Common myeloid progenitor, CD34-positive (primary cell): ENCODE data around the gene SMAD4.
A peak's percentile ranks its signal among the peaks of the same experiment; 100 is the strongest.

Experiments used
- CTCF ChIA-PET: fragments of 350-600 bp; sonication (Branson Sonifier 250); formaldehyde crosslinking; loops from one replicate; lab custom pipeline; 2021; ENCODE audit warnings: antibody characterized with exemption; lab: Charles Lee
- POLR2A ChIA-PET: fragments of 350-600 bp; sonication (Branson Sonifier 250); formaldehyde crosslinking; loops from one replicate; lab custom pipeline; 2021; ENCODE audit warnings: antibody characterized with exemption; lab: Charles Lee
- DNase-seq, 3 donors: peaks; one replicate each; pipeline versions ENCODE4 v3.0.0 to v3.0.0-alpha.2; 2013
- H3K27ac ChIP-seq, 2 experiments: 1 replicate in 1 of 2; 2 replicates in 1 of 2; pipeline ENCODE4 v1.7.0; 2013; ENCODE audit warnings: inconsistent platforms in 2 of 2, low read length in 2 of 2, mild to moderate bottlenecking in 2 of 2, low read depth in 1 of 2, moderate library complexity in 1 of 2; ENCODE audit not compliant: severe bottlenecking in 2 of 2, insufficient read depth in 1 of 2, poor library complexity in 1 of 2
- H3K27me3 ChIP-seq, 5 experiments: replicated peaks in 2 of 5; 1 replicate in 3 of 5; 2 replicates in 2 of 5; pipeline versions ENCODE4 v1.6.1 to v1.7.0; 2013; ENCODE audit warnings: low read length in 4 of 5, mild to moderate bottlenecking in 2 of 5, moderate library complexity in 2 of 5, inconsistent platforms in 1 of 5; ENCODE audit not compliant: insufficient read depth in 5 of 5, control insufficient read depth in 4 of 5
- H3K36me3 ChIP-seq, 4 experiments: 1 replicate in 2 of 4; 2 replicates in 2 of 4; pipeline versions ENCODE4 v1.6.1 to v1.7.0; 2013; ENCODE audit warnings: low read length in 3 of 4, control low read depth in 1 of 4, mild to moderate bottlenecking in 1 of 4; ENCODE audit not compliant: control insufficient read depth in 4 of 4, insufficient read depth in 4 of 4
- H3K4me1 ChIP-seq, 4 experiments: 1 replicate in 3 of 4; 2 replicates in 1 of 4; pipeline versions ENCODE4 v1.6.1 to v1.7.1; 2013; ENCODE audit warnings: low read length in 3 of 4, mild to moderate bottlenecking in 3 of 4, control low read depth in 1 of 4, inconsistent platforms in 1 of 4, moderate library complexity in 1 of 4; ENCODE audit not compliant: control insufficient read depth in 4 of 4, insufficient read depth in 4 of 4; ENCODE audit errors: control extremely low read depth in 1 of 4
- H3K4me3 ChIP-seq, 7 experiments: 1 replicate in 4 of 7; 2 replicates in 3 of 7; pipeline versions ENCODE4 v1.5.1 to v1.7.0; 2013; ENCODE audit warnings: mild to moderate bottlenecking in 7 of 7, low read length in 6 of 7, moderate library complexity in 6 of 7, inconsistent platforms in 2 of 7, low read depth in 2 of 7, control low read depth in 1 of 7; ENCODE audit not compliant: insufficient read depth in 4 of 7, control insufficient read depth in 1 of 7; ENCODE audit errors: extremely low read depth in 1 of 7
- H3K9me3 ChIP-seq, 5 experiments: 1 replicate in 4 of 5; 2 replicates in 1 of 5; pipeline versions ENCODE4 v1.6.1 to v1.7.1; 2013; ENCODE audit warnings: low read length in 4 of 5, mild to moderate bottlenecking in 2 of 5, inconsistent platforms in 1 of 5, low read depth in 1 of 5, moderate library complexity in 1 of 5; ENCODE audit not compliant: control insufficient read depth in 4 of 5, insufficient read depth in 2 of 5; ENCODE audit errors: control extremely low read depth in 1 of 5
- WGBS: methylation state at CpG from one replicate; pipeline ENCODE4 v1.1.5; 2013; ENCODE audit not compliant: insufficient coverage; 5-methylcytosine and 5-hydroxymethylcytosine counted together

Gene SMAD4

DNA sequence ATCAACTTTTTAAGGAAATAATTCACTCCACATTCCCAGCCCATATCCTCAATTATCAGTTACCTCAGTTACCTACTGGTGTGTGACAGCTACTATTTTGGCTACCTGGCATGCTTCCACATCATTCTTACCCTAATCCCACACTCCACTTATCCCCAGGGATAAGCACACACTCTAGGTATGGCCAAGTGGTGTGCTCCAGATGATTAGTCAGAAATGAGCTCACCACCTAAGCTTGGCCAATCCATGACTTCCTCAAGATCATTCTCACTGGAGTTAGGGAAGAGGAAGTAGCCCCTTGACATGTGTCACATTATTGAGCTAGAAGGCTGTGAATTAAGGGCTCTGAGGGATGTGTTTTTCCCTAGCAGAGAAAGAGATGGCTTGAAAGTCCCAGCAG, 20.9 kb upstream of the SMAD4 start:
- CTCF ChIA-PET: interaction anchor here (1.5 to 2.0 kb wide), 2 partner anchors 20 to 21 kb away, joined by 3 to 9 read pairs; no protein-coding TSS in a partner anchor

DNA sequence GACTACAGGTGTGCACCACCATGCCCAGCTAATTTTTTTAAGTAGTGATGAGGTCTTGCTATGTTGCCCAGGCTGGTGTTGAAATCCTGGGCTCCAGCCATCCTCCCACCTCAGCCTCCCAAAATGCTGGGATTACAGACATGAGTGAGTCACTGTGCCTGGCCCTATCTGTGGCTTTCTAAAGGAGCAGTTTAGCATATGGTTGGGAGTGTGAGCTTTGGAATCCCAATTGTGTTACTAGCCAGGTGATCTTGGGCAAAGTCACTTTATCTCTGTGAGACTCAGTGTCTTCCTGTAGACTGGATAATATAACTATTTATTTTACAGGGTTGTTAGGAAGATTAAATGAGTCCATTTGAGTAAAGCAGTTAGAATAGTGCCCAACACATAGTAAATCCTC, 19.8 kb upstream of the SMAD4 start:
- Histone ChIP-seq H3K4me3 (no peak overlapping the region), H3K36me3 (no peaks in the 10 kb centered on the region), H3K9me3 (peaks cover 0 to 3% (median 0%) of the 10 kb centered on the region in 5 experiments), H3K27me3 (no peaks in the 10 kb centered on the region), H3K27ac (no peak overlapping the region), H3K4me1 (no peaks in the 10 kb centered on the region)
- CTCF ChIA-PET: interaction anchor here (2.0 kb wide), 1 partner anchor 19 kb away, joined by 9 read pairs; no protein-coding TSS in a partner anchor
- POLR2A ChIA-PET: interaction anchor here (0.8 kb wide), 1 partner anchor 19 kb away, joined by 3 read pairs; the partner anchor contains the start of gene SMAD4
- DNase-seq: no peak

More for the DNA sequence above, 20.9 kb upstream of the SMAD4 start:
- no peaks in the 10 kb centered on the region for H3K27me3 ChIP-seq
- peaks cover 0 to 3% (median 0%) of the 10 kb centered on the region in 5 experiments for H3K9me3 ChIP-seq
- POLR2A ChIA-PET: no interaction called here
- peak in 2 of 3 donors; percentile 7 to 15 for DNase-seq
- H3K27ac ChIP-seq: no peak overlapping the region
- no peaks in the 10 kb centered on the region for H3K36me3 ChIP-seq
- H3K4me1 ChIP-seq: no peaks in the 10 kb centered on the region
- H3K4me3 ChIP-seq: no peak overlapping the region

DNA sequence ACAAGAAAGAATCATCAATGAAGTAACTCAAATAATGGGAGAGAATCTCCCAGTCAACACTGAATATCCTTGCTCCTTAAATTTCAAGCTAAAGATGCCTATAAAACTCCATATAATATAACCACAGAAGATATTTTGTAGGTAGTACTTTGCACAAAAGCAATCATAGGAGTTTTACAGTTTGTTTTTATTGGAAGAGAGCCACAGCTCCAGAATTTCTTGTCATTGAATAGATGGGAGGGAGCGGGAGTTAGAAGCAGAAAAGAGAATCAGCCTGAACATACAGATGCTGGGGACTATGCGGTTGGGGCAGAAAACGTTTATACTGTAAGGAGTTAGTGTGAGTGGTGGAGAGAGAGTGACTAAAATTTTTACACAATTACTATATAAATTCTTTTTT, 18.3 kb upstream of the SMAD4 start:
- Histone ChIP-seq H3K36me3 (no peaks in the 10 kb centered on the region), H3K4me3 (no peak overlapping the region), H3K27me3 (no peaks in the 10 kb centered on the region), H3K9me3 (peaks cover 0 to 3% (median 0%) of the 10 kb centered on the region in 5 experiments), H3K4me1 (no peaks in the 10 kb centered on the region), H3K27ac (no peak overlapping the region)
- 100% methylated on average over 1 of the region's 3 CpGs for WGBS
- ChIA-PET POLR2A (no interaction called here), CTCF (no interaction called here)
- no peak for DNase-seq

DNA sequence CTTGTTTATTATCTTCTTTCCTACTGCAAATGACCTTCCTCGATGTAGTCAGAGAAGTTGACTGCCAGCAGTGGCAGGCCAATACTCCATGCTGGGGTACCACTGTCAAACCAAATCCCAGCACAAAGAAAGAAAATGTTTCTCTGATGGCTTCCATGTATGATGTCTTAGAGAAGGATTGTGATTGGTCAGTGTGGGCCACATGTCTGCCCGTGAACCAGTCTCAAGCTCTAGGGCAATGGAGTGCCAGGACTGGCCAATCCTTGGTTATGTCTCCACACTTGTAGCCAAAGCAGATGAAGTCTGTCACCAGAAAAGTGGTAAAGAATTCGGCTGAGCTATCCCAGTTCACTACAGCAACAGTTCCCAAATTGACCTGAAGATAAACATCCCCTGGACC, 17.6 kb upstream of the SMAD4 start:
- Histone ChIP-seq H3K4me3 (no peak overlapping the region), H3K9me3 (peaks cover 0 to 3% (median 0%) of the 10 kb centered on the region in 5 experiments), H3K4me1 (no peaks in the 10 kb centered on the region), H3K27ac (no peak overlapping the region), H3K36me3 (peaks cover 0 to 4% (median 0%) of the 10 kb centered on the region in 4 experiments), H3K27me3 (no peaks in the 10 kb centered on the region)
- DNase-seq: no peak
- 95% methylated on average over 2 of the region's 3 CpGs for WGBS
- CTCF ChIA-PET: no interaction called here
- POLR2A ChIA-PET: no interaction called here

DNA sequence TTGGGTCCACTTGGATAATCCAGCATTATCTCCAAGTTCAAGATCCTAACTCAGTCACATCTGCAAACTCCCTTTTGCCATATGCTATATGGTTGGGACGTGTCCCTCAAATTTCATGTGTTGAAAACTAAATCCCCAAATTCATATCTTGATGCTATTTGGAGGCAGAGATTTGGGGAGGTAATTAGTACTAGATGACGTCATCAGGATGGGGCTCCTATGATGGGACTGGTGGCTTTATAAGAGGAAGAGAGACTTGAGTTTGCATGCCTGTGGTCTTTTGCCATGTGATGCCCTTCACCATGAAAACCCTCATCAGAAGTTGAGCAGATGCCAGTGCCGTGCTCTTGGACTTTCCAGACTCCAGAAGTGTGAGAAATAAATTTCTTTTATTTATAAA, 16.8 kb upstream of the SMAD4 start:
- POLR2A ChIA-PET: no interaction called here
- 100% methylated on average over 2 of the region's 3 CpGs for WGBS
- no peak overlapping the region for H3K4me3 ChIP-seq
- DNase-seq: no peak
- peaks cover 0 to 3% (median 0%) of the 10 kb centered on the region in 5 experiments for H3K9me3 ChIP-seq
- H3K4me1 ChIP-seq: no peaks in the 10 kb centered on the region
- no peaks in the 10 kb centered on the region for H3K27me3 ChIP-seq
- peaks cover 0 to 4% (median 0%) of the 10 kb centered on the region in 4 experiments for H3K36me3 ChIP-seq
- CTCF ChIA-PET: no interaction called here
- no peak overlapping the region for H3K27ac ChIP-seq

DNA sequence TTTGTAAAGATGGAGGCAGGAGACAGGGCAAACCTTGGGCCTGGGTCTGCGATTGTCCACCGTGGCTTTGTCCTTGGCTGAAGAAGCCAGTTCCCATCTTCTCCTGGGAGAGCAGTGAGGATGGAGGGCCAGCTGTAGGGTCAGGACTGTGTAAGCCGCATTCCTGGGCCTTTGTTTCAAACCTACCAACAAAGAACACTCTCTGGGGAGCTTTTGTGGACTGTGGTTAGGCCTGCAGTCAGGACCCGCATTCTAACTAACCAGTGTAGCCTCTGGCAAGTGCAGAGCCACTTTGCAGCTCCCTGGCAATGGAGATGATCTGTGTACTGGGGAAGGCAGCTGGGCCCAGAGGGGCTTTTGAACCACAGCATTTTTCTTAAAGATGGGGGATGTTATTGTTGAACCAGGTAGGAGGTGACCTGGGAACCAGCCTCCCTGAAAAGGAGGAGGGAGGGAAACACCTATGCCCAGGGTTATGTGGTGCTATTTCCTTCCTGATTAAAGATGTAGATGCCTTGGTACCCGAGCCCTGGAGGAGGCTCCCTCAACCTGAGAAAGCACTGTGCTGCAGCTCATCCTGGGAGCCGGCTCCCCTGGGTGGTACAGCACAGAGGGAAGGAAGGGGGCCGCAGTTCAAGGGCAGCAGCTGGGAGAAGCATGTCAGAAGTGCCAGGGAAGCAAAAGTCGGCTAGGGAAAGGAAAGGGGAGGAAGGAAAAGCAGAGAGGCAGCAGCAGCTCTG, 12.7 kb upstream of the SMAD4 start:
- no peak for DNase-seq
- peaks cover 0 to 3% (median 1%) of the 10 kb centered on the region in 5 experiments for H3K9me3 ChIP-seq
- H3K36me3 ChIP-seq: peaks cover 0 to 9% (median 0%) of the 10 kb centered on the region in 4 experiments
- H3K4me1 ChIP-seq: no peaks in the 10 kb centered on the region
- H3K27ac ChIP-seq: no peak overlapping the region
- no peaks in the 10 kb centered on the region for H3K27me3 ChIP-seq
- ChIA-PET POLR2A (interaction anchor here (0.6 kb wide), 1 partner anchor 14 kb away, joined by 3 read pairs; no protein-coding TSS in a partner anchor), CTCF (no interaction called here)
- whole genome bisulfite sequencing: 82% methylated on average over 6 of the region's 8 CpGs
- H3K4me3 ChIP-seq: no peak overlapping the region

DNA sequence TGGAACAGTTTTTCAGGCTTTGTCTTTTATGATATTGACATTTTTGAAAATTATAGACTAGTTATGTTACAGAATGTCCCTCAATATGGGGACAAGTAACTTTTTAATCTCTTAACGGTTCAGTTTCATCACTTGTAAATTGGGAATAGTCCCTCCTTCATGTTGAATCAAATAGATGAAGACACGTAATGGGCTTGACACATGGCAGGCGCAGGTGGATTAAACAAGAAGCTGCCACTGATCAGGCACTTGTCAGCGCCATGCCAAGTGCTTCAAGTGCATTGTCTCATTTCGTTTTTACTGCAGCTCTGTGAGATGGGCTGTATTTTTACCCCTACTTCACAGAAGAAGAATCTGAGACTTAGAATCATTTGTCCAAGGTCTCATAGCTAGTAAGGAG, 9.5 kb upstream of the SMAD4 start:
- 86% methylated on average over 5 of the region's 5 CpGs for WGBS
- CTCF ChIA-PET: interaction anchor here (1.1 to 1.5 kb wide), 2 partner anchors 30 to 31 kb away, joined by 3 to 5 read pairs; no protein-coding TSS in a partner anchor
- H3K9me3 ChIP-seq: peaks cover 0 to 1% (median 0%) of the 10 kb centered on the region in 5 experiments
- POLR2A ChIA-PET: no interaction called here
- H3K4me1 ChIP-seq: peaks cover 0 to 6% (median 1%) of the 10 kb centered on the region in 4 experiments
- no peaks in the 10 kb centered on the region for H3K27me3 ChIP-seq
- H3K36me3 ChIP-seq: peaks cover 0 to 12% (median under 1%) of the 10 kb centered on the region in 4 experiments
- no peak for DNase-seq
- H3K27ac ChIP-seq: no peak overlapping the region
- H3K4me3 ChIP-seq: no peak overlapping the region
